A549 (cell line): ENCODE measurements around the gene HTRA3.

Experiments used
- CTCF ChIP-seq: fragments of >200 bp; sonication (Bioruptor Twin); formaldehyde crosslinking; IDR thresholded peaks from 3 replicates; pipeline ENCODE4 v1.5.1; 2016
- HEYL ChIP-seq: fragments of 250-450 bp; sonication (Bioruptor Pico); IDR thresholded peaks from 2 replicates; pipeline ENCODE4 v1.8.0; 2021; ENCODE audit warnings: mild to moderate bottlenecking, moderate library complexity
- JUNB ChIP-seq: fragments of >200 bp; sonication (Bioruptor Twin); formaldehyde crosslinking; IDR thresholded peaks from 2 replicates; pipeline ENCODE4 v1.6.1; 2016
- MAX ChIP-seq: IDR thresholded peaks from 2 replicates; pipeline ENCODE4 v1.6.1; 2012
- PBX3 ChIP-seq: IDR thresholded peaks from 2 replicates; pipeline ENCODE4 v1.6.1; 2012
- POLR2A ChIP-seq: IDR thresholded peaks from 2 replicates; pipeline ENCODE4 v1.6.1; 2012; ENCODE audit warnings: mild to moderate bottlenecking, low read length
- RAD21 ChIP-seq, 2 experiments: fragments of >200 bp in 1 of 2; sonication (Bioruptor Twin) in 1 of 2; formaldehyde crosslinking in 1 of 2; IDR thresholded peaks in 1 of 2; conservative IDR thresholded peaks in 1 of 2; 2 replicates in 1 of 2; 3 replicates in 1 of 2; pipeline ENCODE4 v1.6.1; 2012 to 2018; ENCODE audit warnings: inconsistent platforms in 1 of 2
- REST ChIP-seq: fragments of 200-600 bp; sonication (generic); IDR thresholded peaks from 2 replicates; pipeline ENCODE4 v1.6.1; 2016; ENCODE audit warnings: antibody characterized with exemption, mild to moderate bottlenecking, moderate library complexity
- SMC3 ChIP-seq: fragments of >200 bp; sonication (Bioruptor Twin); formaldehyde crosslinking; IDR thresholded peaks from 3 replicates; pipeline ENCODE4 v1.6.1; 2018; ENCODE audit warnings: inconsistent platforms
- SREBF2 ChIP-seq: fragments of 450-650 bp; IDR thresholded peaks from 2 replicates; pipeline ENCODE4 v1.6.1; 2014; ENCODE audit warnings: mild to moderate bottlenecking, moderate library complexity

GRCh38 chr4:8240211-8241041 lies 29.1 kb upstream of the HTRA3 start:
- no peak for TF ChIP-seq CTCF
- no peak for TF ChIP-seq MAX
- no peak for TF ChIP-seq HEYL (CRISPR knock-in tag)
- TF ChIP-seq JUNB = no peak
- TF ChIP-seq POLR2A = no peak
- no peak for TF ChIP-seq SMC3
- TF ChIP-seq PBX3 = no peak
- TF ChIP-seq SREBF2 = no peak
- TF ChIP-seq REST = no peak
- no peak for TF ChIP-seq RAD21 (conservative IDR thresholded peaks at IDR 0.05 in 1 of 2, IDR thresholded peaks at IDR 0.05 in 1 of 2)
